ENCODE measurements around the gene PRRC2B.
"Not testable (repeated sequence)": the region's sequence is repeated elsewhere in the genome, so short reads cannot be mapped to it uniquely, and the experiment has no call there.

The PRRC2B gene

GRCh38 chr9:131393622-131394463, at the start of gene PRRC2B:
Gene PRRC2B, plus strand, starts transcription at chr9:131394086. Its CDS starts 36,059 bp downstream, at chr9:131430145.
- peak; percentile 80 for DNase-seq (ENCODE audit: low read depth)

- not testable (repeated sequence) for DNase-seq (ENCODE audit: low read depth)
Observed at GRCh38 chr9:131344931-131345535, 48.9 kb upstream of the PRRC2B start.

DNA sequence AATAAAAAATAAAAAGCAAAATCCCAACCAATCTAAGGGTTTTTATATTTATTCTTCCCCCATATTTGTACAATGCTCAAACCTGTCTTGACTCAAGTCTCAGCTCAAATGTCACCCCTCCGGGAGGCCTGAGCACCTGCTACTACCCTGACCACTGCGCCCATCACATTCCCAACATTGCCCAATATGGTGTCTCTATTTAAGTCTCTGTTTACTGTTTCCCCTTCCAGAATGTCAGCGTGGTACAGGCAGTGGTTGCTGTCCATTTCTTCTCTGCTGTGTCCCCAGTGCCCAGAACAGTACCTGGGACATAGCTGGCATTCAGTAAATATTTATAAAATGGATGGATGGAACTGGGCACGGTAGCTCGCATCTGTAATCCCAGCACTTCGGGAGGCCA, 47.3 kb upstream of the PRRC2B start:
- DNase-seq (ENCODE audit: low read depth): no peak

DNA sequence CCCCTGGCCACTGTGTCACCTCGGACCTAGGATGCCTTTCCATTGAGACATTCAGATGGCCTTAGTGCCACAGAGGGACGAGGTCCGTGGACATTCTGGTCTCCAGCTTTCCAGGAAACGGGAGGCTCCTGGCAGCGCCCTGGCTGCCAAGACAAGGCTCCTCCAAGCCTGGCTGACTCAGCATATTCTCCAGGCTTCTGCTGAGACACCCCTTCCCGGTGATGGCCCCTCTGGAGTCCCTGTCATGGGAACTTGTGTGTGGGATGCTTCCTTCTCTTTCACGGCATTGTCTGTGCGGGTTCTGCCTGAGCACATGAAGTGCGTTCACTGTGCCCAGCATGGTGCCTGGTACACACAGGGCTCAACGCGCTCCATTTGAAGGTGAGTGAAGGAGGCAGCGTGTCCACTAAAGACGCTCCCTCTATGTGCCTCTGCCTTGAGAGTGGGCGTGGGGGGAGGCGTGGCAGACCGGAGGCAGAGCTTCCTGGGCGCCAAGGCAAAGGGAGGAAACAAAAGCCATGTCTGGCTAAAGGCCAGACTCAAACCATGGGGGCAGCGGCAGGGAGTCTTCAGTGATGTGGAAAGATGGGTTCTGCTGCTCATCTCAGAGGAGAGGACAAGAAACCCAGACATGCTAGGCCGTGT, 46.4 kb upstream of the PRRC2B start:
- DNase-seq (ENCODE audit: low read depth): no peak

GRCh38 chr9:131348631-131349521, 45.0 kb upstream of the PRRC2B start:
- no peak for DNase-seq (ENCODE audit: low read depth)

- no peak for DNase-seq (ENCODE audit: low read depth)
Observed at GRCh38 chr9:131349522-131349880, 44.4 kb upstream of the PRRC2B start.

- DNase-seq (ENCODE audit: low read depth): peak; percentile 77
Observed at GRCh38 chr9:131349881-131350563, 43.9 kb upstream of the PRRC2B start.

DNA sequence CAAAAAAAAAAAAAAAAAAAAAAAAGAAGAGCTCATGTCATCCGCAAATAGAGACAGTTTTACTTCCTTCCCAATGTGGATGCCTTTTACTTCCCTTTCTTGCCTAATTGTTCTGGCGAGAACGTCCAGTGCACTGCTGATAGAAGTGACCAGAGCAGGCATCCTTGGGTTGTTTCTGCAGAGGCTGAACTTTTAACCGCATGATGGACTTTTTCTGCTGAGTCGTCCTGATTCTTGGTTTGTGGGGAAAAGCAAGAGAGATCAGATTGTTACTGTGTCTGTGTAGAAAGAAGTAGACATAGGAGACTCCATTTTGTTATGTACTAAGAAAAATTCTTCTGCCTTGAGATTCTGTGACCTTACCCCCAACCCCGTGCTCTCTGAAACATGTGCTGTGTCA, 37.4 kb upstream of the PRRC2B start:
- not testable (repeated sequence) for DNase-seq (ENCODE audit: low read depth)

DNA sequence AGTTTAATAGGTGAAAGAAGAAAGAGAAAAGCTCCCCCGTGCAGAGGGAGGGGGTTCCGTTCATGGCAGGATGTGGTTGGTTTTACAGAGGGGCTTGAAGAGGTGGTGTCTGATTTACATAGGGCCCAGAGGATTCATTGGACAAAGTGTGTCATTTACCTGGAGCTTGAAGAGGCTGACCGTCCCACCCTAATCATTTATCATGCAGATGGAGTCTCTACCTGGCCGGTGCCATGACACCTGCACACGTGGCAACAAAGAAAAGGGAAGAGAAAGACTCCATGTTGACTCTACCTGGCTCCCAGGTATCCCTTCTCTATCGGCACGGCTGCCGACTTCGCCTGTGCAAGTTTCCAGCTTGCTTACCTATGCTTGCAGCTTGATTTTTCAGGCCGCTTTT, 35.3 kb upstream of the PRRC2B start:
- no peak for DNase-seq (ENCODE audit: low read depth)

GRCh38 chr9:131361202-131361833, 32.6 kb upstream of the PRRC2B start:
- no peak for DNase-seq (ENCODE audit: low read depth)

- DNase-seq (ENCODE audit: low read depth): no peak
Observed at GRCh38 chr9:131365546-131365945, 28.3 kb upstream of the PRRC2B start.

DNA sequence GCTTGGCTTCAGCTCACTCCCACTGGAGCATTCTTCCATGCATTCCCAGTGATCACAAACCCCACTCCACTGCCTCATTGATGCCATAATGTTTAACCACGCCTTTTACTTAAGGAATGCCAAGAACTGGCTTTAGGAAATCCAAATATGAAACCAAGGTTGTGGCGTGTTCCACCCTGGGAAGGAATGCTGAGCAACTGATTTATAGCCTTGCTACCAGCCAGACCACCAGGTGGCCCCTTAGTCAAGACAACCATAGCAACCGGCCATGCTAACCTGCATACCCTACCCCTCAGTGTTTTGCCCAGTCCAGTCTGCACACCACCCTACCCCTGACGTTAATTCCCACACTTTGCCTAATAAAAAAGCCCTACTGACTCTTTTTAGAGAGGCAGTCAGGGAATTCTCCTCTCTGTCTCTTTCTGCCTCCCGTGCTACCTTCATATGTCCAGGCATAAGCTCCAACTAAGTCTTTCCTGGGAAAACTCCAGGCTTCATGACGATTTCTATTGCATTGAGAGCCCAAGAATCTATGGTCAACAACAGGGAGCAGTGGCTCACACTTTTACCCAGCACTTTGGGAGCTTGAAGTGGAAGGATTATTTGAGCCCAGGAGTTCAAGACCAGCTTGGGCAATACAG, 27.0 kb upstream of the PRRC2B start:
- DNase-seq (ENCODE audit: low read depth): no peak

DNA sequence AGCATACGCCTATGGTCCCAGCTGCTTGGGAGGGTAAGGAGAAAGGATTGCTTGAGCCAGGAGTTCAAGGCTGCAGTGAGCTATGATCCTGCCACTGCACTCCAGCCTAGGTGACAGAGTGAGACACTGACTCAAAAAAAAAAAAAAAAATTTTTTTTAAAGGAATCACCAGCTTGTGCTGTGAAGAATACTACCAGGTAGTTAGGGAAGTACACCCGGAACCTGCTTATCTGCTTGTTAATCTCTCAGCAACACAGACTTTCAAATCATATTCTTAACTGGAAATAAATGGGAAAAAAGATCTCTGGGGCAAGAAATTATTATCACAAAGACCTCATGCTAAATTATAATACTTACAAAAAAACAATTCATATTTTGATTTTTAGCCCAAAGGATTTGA, 26.4 kb upstream of the PRRC2B start:
- DNase-seq (ENCODE audit: low read depth): no peak

- DNase-seq (ENCODE audit: low read depth): no peak
Observed at GRCh38 chr9:131370638-131371037, 23.2 kb upstream of the PRRC2B start.

DNA sequence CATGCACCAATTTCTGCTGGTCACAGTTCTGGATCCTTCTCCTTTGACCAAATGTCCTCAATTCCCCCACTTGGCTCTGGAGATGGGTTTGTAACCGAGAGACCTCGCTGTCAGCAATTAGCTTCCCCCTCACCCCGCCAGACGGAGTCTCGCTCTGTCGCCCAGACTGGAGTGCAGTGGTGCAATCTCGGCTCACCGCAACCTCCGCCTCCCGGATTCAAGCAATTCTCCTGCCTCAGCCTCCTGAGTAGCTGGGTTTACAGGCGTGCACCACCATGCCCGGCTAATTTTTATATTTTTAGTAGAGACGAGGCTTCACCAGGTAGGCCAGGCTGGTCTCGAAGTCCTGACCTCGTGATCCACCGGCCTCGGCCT, 21.3 kb upstream of the PRRC2B start:
- not testable (repeated sequence) for DNase-seq (ENCODE audit: low read depth)

GRCh38 chr9:131374638-131375037, 19.2 kb upstream of the PRRC2B start:
- DNase-seq (ENCODE audit: low read depth): not testable (repeated sequence)

DNA sequence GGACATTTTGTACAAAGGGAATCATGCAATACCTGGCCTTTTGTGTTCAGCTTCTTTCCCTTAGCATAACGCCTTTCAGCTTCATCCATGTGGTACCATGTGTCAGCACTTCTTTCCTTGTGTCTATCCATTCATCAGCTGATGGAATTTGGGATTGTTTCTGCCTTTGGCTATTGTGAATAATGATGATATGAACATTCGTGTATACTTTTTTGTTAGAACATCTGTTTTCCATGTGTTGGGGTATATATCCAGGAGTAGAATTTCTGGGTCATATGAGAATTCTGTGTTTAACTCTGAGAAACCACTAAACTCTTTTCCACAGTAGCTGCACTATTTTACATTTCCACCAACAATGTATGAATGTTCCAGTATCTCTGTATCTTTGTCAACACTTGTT, 14.8 kb upstream of the PRRC2B start:
- no peak for DNase-seq (ENCODE audit: low read depth)

DNA sequence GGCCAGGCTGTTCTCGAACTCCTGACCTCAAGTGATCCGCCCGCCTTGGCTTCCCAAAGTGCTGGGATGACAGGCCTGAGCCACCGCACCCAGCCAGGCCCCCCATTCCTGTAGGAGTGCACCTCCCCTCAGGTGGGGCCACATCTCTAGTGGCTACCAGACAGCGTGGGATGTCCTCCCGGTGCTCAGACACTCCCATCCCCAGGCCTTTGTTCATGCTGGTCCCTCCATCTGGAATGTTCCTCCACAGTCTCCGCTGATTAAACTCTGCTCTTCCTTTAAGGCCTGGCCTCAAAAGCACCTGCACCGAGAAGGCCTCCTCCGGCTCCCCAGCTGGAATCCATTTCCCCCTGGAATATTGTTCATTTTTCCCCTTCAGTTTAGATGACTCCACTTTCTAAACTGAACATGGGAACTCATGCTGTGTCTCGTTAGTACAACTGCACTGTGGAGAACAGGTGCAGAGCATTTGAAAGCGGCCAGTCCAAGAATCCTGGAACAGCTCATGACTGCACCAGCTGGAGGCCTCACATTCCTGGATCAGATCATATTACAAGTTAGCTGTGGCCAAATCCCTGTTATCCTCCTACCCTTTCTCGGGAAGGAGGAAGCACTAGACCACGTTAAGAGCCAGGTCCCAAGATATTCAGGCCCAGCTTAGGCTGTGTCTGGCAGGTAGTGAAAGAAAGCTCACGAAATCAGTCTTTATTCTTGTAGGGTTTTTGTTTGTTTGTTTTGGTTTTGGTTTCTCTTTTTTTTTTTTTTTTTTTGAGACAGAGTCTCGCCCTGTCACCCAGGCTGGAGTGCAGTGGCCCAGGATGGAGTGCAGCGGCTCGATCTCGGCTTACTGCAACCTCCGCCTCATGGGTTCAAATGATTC, 10.8 kb upstream of the PRRC2B start:
- no peak for DNase-seq (ENCODE audit: low read depth)

DNA sequence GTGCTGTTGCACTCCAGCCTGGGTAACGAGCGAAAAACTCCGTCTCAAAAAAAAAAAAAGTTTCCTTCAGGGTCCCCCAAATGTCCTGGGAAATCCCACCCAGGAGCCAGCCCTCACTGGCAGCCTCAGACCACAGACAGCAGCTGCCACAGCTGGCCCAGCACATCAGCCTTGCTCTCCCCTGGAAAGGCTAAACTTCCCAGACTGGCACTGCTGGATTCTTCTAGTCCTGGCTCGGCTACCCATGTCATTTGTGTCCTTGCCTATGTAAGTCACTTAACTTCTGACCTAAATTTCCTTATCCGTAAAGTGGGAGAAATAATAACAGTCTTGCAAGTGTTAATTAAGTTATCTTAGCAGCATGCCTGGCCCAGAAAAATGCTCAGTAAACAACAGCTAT, 8.6 kb upstream of the PRRC2B start:
- DNase-seq (ENCODE audit: low read depth): no peak

GRCh38 chr9:131386281-131386680, 7.6 kb upstream of the PRRC2B start:
- no peak for DNase-seq (ENCODE audit: low read depth)
